Kidney (tissue), 14 donors: ENCODE measurements around the gene KIFAP3. TPM values are rescaled to one million over a fixed set of nuclear protein-coding genes. Genes with fewer than 3 reads are reported as not detected.

ENCODE experiments used
- DNase-seq, 5 donors: peaks; one replicate each; pipeline ENCODE4 v3.0.0-alpha.2; 2013 to 2020
- FAIRE-seq: peaks from 2 replicates; lab custom pipeline; 2012; peaks lifted over from hg19 to GRCh38; lab: Jason Lieb, UNC
- H3K27ac ChIP-seq, 2 donors: one replicate each; pipeline ENCODE4 v1.7.0; 2013; ENCODE audit warnings: low read depth in 2 of 2, low read length in 2 of 2, inconsistent platforms in 1 of 2
- H3K27me3 ChIP-seq: one replicate; pipeline ENCODE4 v1.7.1; 2013; ENCODE audit warnings: low read length, inconsistent platforms; ENCODE audit not compliant: control insufficient read depth, insufficient read depth
- H3K36me3 ChIP-seq, 3 donors: one replicate each; pipeline versions ENCODE4 v1.7.0 to v1.7.1; 2013; ENCODE audit warnings: low read length in 3 of 3, control low read depth in 1 of 3, inconsistent platforms in 1 of 3; ENCODE audit not compliant: insufficient read depth in 3 of 3, control insufficient read depth in 2 of 3
- H3K4me1 ChIP-seq, 3 donors: one replicate each; pipeline versions ENCODE4 v1.7.0 to v1.7.1; 2013; ENCODE audit warnings: low read length in 3 of 3, inconsistent platforms in 1 of 3, low read depth in 1 of 3; ENCODE audit not compliant: control insufficient read depth in 2 of 3, insufficient read depth in 2 of 3
- H3K4me3 ChIP-seq, 3 donors: one replicate each; pipeline versions ENCODE4 v1.7.0 to v1.8.1; 2013; ENCODE audit warnings: low read length in 3 of 3, control low read depth in 1 of 3, inconsistent platforms in 1 of 3
- H3K9ac ChIP-seq, 3 donors: one replicate each; pipeline versions ENCODE4 v1.7.0 to v1.7.1; 2013; ENCODE audit warnings: low read length in 3 of 3, control low read depth in 1 of 3, inconsistent platforms in 1 of 3
- H3K9me3 ChIP-seq, 3 donors: one replicate each; pipeline versions ENCODE4 v1.7.0 to v1.7.1; 2013; ENCODE audit warnings: low read length in 3 of 3, control low read depth in 1 of 3, inconsistent platforms in 1 of 3; ENCODE audit not compliant: control insufficient read depth in 2 of 3, insufficient read depth in 1 of 3
- CTCF ChIP-seq: IDR thresholded peaks from 3 replicates; pipeline ENCODE4 v1.5.1; 2012; ENCODE audit warnings: mild to moderate bottlenecking, moderate library complexity, borderline replicate concordance; ENCODE audit not compliant: insufficient read depth; ENCODE audit errors: extremely low read depth
- intact Hi-C: fragments of 100-400 bp; cut with DNase I; formaldehyde crosslinking; loops from one replicate; pipeline ENCODE4 v1.11.1; 2022
- polyA plus RNA-seq: library from polyadenylated mRNA; stranded (reverse); fragments of 350-450 nt; fragmentation: Illumina TruSeq; extraction: RNeasy Lipid Tissue Mini Kit (QIAGEN cat#74804); gene quantifications from one replicate; pipeline ENCODE4 v1.2.3, GENCODE V29; 2014; ENCODE audit warnings: low read depth, low replicate concordance; ENCODE audit not compliant: insufficient read depth
- total RNA-seq: library from RNA; stranded (reverse); fragmentation: NEBNext Ultra II Directional; extraction: Animal tissue kit (Norgen Biotek cat#: 25700); gene quantifications from one replicate; pipeline ENCODE4 v1.2.1, GENCODE V29; 2021
- donor health status: control.
- donor health status: control.
- donor health status: control.
- donor health status: control.
- donor health status: control.
- donor health status: DM: yes; HTN: yes; CAD: no.
- donor health status: Normal renal cell carcinoma (clear cell type).

The KIFAP3 gene
- total and polyA plus RNA-seq, 2 donors from 2014 or later: 31.6 to 32.9 TPM

GRCh38 chr1:169945181-169945580 is 129.3 kb downstream of the KIFAP3 start:
- Histone ChIP-seq H3K36me3 (no peaks in the 10 kb centered on the region), H3K4me1 (no peaks in the 10 kb centered on the region), H3K27me3 (no peaks in the 10 kb centered on the region), H3K9me3 (no peaks in the 10 kb centered on the region), H3K4me3 (no peak overlapping the region), H3K9ac (no peak overlapping the region), H3K27ac (no peak overlapping the region)
- FAIRE-seq (no peak), DNase-seq (peak in 1 of 5 donors; percentile 69)
- TF ChIP-seq CTCF: no peak
- intact Hi-C loops: no loop called here

- no peak overlapping the region for H3K9ac ChIP-seq
- H3K36me3 ChIP-seq: no peaks in the 10 kb centered on the region
- no peaks in the 10 kb centered on the region for H3K9me3 ChIP-seq
- intact Hi-C loops: no loop called here
- no peak overlapping the region for H3K27ac ChIP-seq
- H3K4me1 ChIP-seq: no peaks in the 10 kb centered on the region
- FAIRE-seq (no peak), DNase-seq (no peak)
- no peak for TF ChIP-seq CTCF
- no peaks in the 10 kb centered on the region for H3K27me3 ChIP-seq
- no peak overlapping the region for H3K4me3 ChIP-seq
Measured at GRCh38 chr1:169944621-169945020, 129.9 kb downstream of the KIFAP3 start.

GRCh38 chr1:169943963-169944526 is 130.4 kb downstream of the KIFAP3 start:
- TF ChIP-seq CTCF: no peak
- H3K9me3 ChIP-seq: no peaks in the 10 kb centered on the region
- H3K4me3 ChIP-seq: no peak overlapping the region
- intact Hi-C loops: no loop called here
- H3K4me1 ChIP-seq: no peaks in the 10 kb centered on the region
- no peak for FAIRE-seq
- H3K27me3 ChIP-seq: no peaks in the 10 kb centered on the region
- H3K27ac ChIP-seq: no peak overlapping the region
- no peak overlapping the region for H3K9ac ChIP-seq
- no peaks in the 10 kb centered on the region for H3K36me3 ChIP-seq
- peak in 1 of 5 donors; percentile 58 for DNase-seq
